Adrenal gland (tissue), 12 donors: ENCODE data around the gene HINFP. TPM values are rescaled to one million over a fixed set of nuclear protein-coding genes. Genes with fewer than 3 reads are reported as not detected.

ENCODE experiments used
- DNase-seq, 7 donors: peaks; one replicate each; pipeline ENCODE4 v3.0.0-alpha.2; 2019 to 2020
- H3K27ac ChIP-seq, 5 donors: fragments of 200-600 bp; sonication (generic) in 4 of 5; 1 replicate in 3 of 5; 2 replicates in 2 of 5; pipeline versions ENCODE4 v1.5.1 to v1.8.0; 2016 to 2020; ENCODE audit warnings: mild to moderate bottlenecking in 1 of 5
- H3K27me3 ChIP-seq: fragments of 200-600 bp; 2 replicates; pipeline ENCODE4 v1.8.0; 2021
- H3K36me3 ChIP-seq, 2 donors: fragments of 200-600 bp; replicated peaks in 1 of 2; 1 replicate in 1 of 2; 2 replicates in 1 of 2; pipeline versions ENCODE4 v1.5.1 to v1.8.0; 2018 to 2022
- H3K4me1 ChIP-seq, 2 donors: fragments of 200-600 bp; replicated peaks in 1 of 2; 1 replicate in 1 of 2; 2 replicates in 1 of 2; pipeline versions ENCODE4 v1.5.1 to v1.8.0; 2018 to 2021
- H3K4me3 ChIP-seq, 4 donors: fragments of 200-600 bp; sonication (generic) in 3 of 4; one replicate each; pipeline ENCODE4 v1.5.1; 2016 to 2018
- H3K9me3 ChIP-seq, 3 donors: fragments of 200-600 bp; sonication (generic) in 1 of 3; replicated peaks in 1 of 3; 1 replicate in 2 of 3; 2 replicates in 1 of 3; pipeline versions ENCODE4 v1.5.1 to v1.8.0; 2016 to 2021
- POLR2A ChIP-seq, 2 donors: fragments of 450-650 bp; IDR thresholded peaks; one replicate each; pipeline ENCODE4 v1.6.1; 2017; ENCODE audit warnings: antibody characterized with exemption in 2 of 2, mild to moderate bottlenecking in 2 of 2, moderate library complexity in 1 of 2
- WGBS, 4 donors: extraction: QIAGEN DNeasy Blood & Tissue Kit in 2 of 4; methylation state at CpG; one replicate each; pipeline versions ENCODE4 v1.1.5 to v1.1.7; 2013 to 2017; 5-methylcytosine and 5-hydroxymethylcytosine counted together
- intact Hi-C, 2 donors: fragments of 100-400 bp; cut with DNase I; formaldehyde crosslinking; loops; one replicate each; pipeline versions ENCODE4 v1.14.1 to v1.15.0; 2022 to 2023
- polyA plus RNA-seq, 3 donors: library from polyadenylated mRNA; stranded (reverse); fragments of 200-250 nt in 2 of 3; fragments of 350-450 nt in 1 of 3; fragmentation: Illumina TruSeq in 1 of 3; extraction: RNeasy Lipid Tissue Mini Kit (QIAGEN cat#74804) in 1 of 3; gene quantifications; one replicate each; pipeline ENCODE4 v1.2.3, GENCODE V29; 2013 to 2014
- total RNA-seq, 9 donors: library from RNA; depleted of rRNA in 4 of 9; stranded (reverse); fragments of >200 nt in 4 of 9; fragments of 120-200 nt in 1 of 9; fragmentation: NEBNext Ultra II Directional in 1 of 9; extraction: Animal tissue kit (Norgen Biotek cat#: 25700) in 1 of 9; gene quantifications; one replicate each; pipeline versions ENCODE4 v1.1.0 to v1.2.4, GENCODE V29; 2013 to 2023
- TF ChIP-seq, protein P1 (sequence below), 6 experiments: fragments of 450-650 bp in 4 of 6; fragments of 200-600 bp in 2 of 6; sonication (generic) in 1 of 6; IDR thresholded peaks; 1 replicate in 5 of 6; 2 replicates in 1 of 6; pipeline versions ENCODE4 v1.5.1 to v1.8.0; 2016 to 2021; ENCODE audit warnings: antibody characterized with exemption in 6 of 6, mild to moderate bottlenecking in 2 of 6, moderate library complexity in 1 of 6
- donor health status: healthy with polysubstance abuse.
- donor health status: Bipolar disorder and iron deficiency.
- donor health status: DM: yes; HTN: yes; CAD: no.
- donor health status: DM: no; HTN: no; CAD: no.
- donor health status: DM: no; HTN: no; CAD: no.
- donor health status: DM: yes; HTN: yes; CAD: no.

Gene HINFP
- total and polyA plus RNA-seq, 12 donors: 7.4 to 39.1 (median 22.2) TPM

DNA sequence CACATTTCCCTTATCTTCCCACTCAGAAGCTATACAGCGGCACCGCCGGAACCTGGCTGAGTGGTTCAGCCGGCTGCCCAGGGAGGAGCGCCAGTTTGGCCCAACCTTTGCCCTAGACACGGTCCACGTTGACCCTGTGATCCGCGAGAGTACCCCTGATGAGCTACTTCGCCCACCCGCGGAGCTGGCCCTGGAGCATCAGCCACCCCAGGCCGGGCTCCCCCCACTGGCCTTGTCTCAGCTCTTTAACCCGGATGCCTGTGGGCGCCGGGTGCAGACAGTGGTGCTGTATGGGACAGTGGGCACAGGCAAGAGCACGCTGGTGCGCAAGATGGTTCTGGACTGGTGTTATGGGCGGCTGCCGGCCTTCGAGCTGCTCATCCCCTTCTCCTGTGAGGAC, 52.1 kb downstream of the HINFP start:
- no peak overlapping the region for H3K27ac ChIP-seq
- peaks cover 8 to 19% of the 10 kb centered on the region in 2 donors for H3K4me1 ChIP-seq
- peaks cover 0 to 22% of the 10 kb centered on the region in 2 donors for H3K36me3 ChIP-seq
- no peak overlapping the region for H3K4me3 ChIP-seq
- H3K27me3 ChIP-seq: no peaks in the 10 kb centered on the region
- TF ChIP-seq, protein P1, sequence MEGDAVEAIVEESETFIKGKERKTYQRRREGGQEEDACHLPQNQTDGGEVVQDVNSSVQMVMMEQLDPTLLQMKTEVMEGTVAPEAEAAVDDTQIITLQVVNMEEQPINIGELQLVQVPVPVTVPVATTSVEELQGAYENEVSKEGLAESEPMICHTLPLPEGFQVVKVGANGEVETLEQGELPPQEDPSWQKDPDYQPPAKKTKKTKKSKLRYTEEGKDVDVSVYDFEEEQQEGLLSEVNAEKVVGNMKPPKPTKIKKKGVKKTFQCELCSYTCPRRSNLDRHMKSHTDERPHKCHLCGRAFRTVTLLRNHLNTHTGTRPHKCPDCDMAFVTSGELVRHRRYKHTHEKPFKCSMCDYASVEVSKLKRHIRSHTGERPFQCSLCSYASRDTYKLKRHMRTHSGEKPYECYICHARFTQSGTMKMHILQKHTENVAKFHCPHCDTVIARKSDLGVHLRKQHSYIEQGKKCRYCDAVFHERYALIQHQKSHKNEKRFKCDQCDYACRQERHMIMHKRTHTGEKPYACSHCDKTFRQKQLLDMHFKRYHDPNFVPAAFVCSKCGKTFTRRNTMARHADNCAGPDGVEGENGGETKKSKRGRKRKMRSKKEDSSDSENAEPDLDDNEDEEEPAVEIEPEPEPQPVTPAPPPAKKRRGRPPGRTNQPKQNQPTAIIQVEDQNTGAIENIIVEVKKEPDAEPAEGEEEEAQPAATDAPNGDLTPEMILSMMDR (IDR thresholded peaks at IDR 0.05): no peak
- TF ChIP-seq POLR2A (IDR thresholded peaks at IDR 0.05): no peak
- no peak for DNase-seq
- intact Hi-C loops: no loop called here
- WGBS, 4 donors: 95 to 98% (median 97%) methylated on average over 11 to 21 of the region's 21 CpGs
- H3K9me3 ChIP-seq: no peaks in the 10 kb centered on the region

DNA sequence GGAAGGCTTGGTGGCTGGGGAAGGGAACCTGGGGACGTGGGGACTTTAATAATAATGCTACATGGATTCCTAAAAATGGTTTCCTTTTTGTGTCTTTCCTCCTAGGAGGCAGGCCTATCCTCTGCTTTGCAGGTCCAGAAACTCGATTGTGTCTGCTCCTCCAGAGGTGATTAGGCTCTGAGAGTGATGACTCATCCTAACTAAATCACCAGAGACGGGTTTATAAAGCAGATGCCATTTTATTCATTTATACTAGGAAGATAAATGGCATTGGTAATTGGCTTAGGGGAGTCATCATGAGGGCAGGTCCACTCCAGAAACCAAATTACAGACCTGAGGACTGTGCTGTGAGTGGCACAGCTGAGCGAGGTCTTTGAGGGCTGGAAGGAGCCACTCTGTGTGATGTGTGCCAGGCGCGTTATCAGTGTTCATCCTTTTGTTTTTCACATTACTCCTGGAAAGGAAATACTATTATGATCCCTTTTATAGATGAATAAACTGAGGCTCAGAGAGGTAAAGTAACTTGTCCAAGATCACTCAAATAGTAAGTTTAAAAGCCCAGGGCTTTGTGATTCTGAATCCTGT, 54.2 kb downstream of the HINFP start:
- Histone ChIP-seq H3K36me3 (peaks cover 0 to 32% of the 10 kb centered on the region in 2 donors), H3K4me1 (peaks cover 8% of the 10 kb centered on the region in 2 donors), H3K27me3 (no peaks in the 10 kb centered on the region), H3K4me3 (no peak overlapping the region), H3K27ac (no peak overlapping the region), H3K9me3 (no peaks in the 10 kb centered on the region)
- no peak for TF ChIP-seq POLR2A (IDR thresholded peaks at IDR 0.05)
- TF ChIP-seq, protein P1 (IDR thresholded peaks at IDR 0.05): no peak
- WGBS, 4 donors: 59 to 65% (median 63%) methylated on average over 6 of the region's 6 CpGs
- DNase-seq: no peak
- intact Hi-C loops: no loop called here

DNA sequence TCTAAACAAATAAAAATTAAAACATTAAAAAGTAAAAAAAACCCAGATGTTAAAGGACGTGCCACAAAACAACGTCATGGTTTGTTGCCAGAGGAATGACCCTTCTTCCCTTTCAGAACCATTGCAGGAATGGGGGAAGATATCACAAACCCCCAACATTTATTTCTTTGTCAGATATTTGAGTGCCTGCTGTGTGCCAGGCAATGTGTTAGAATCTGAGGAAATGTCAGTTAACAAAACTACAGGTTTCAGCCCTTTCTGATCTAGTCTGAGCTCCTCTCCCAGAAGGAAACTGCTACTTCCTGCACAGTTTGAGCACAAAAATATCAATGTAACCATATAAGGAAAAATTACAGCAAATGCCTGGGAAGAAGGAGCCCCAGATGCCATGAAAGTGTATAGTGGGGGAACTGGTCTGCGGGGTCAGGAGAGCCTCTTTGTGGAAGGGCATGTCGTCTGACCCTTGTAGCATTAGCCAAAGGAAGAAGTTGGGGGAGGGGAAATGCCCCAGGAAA, 56.8 kb downstream of the HINFP start:
- Histone ChIP-seq H3K27ac (peak overlapping the region in 2 of 5 donors; percentile 31 to 55), H3K9me3 (no peaks in the 10 kb centered on the region), H3K4me1 (peaks cover 8% of the 10 kb centered on the region in 2 donors), H3K36me3 (peaks cover 0 to 32% of the 10 kb centered on the region in 2 donors), H3K4me3 (no peak overlapping the region), H3K27me3 (no peaks in the 10 kb centered on the region)
- TF ChIP-seq POLR2A (IDR thresholded peaks at IDR 0.05): no peak
- TF ChIP-seq, protein P1 (IDR thresholded peaks at IDR 0.05): no peak
- intact Hi-C loops: no loop called here
- DNase-seq: no peak
- 62 to 72% (median 64%) methylated on average over 4 of the region's 4 CpGs for WGBS, 4 donors

DNA sequence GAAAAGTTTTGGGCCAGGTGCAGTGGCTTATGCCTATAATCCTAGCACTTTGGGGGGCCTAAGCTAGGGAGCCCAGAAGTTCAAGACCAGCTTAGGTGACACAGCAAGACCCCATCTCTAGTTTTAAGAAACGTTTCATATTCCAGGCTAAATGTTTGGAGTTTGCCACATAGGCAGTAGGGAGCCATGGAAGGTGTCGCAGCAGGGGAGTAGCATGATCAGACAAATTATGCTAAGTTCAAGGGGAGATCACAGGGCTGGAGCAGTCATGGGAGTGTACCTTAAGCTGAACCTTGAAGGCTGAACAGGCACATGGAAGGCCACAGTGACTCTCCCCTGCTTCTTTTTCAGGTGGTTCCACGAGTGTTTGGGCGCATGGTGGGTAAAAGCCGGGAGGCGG, 58.0 kb downstream of the HINFP start:
- H3K4me1 ChIP-seq: peaks cover 8% of the 10 kb centered on the region in 2 donors
- no peak overlapping the region for H3K4me3 ChIP-seq
- H3K9me3 ChIP-seq: no peaks in the 10 kb centered on the region
- no peaks in the 10 kb centered on the region for H3K27me3 ChIP-seq
- peaks cover 0 to 24% of the 10 kb centered on the region in 2 donors for H3K36me3 ChIP-seq
- intact Hi-C loops: no loop called here
- TF ChIP-seq, protein P1 (IDR thresholded peaks at IDR 0.05): no peak
- no peak for TF ChIP-seq POLR2A (IDR thresholded peaks at IDR 0.05)
- no peak overlapping the region for H3K27ac ChIP-seq
- DNase-seq: no peak
- WGBS, 4 donors: 93 to 98% (median 96%) methylated on average over 6 of the region's 6 CpGs
